HEK293 (cell line): Measurements from ENCODE around the gene SHTN1.

Source experiments
- HOXA7 ChIP-seq: sonication (generic); formaldehyde crosslinking; IDR thresholded peaks from 2 replicates; pipeline ENCODE4 v1.8.1; 2022; ENCODE audit warnings: missing genetic modification reagents, borderline replicate concordance
- KLF1 ChIP-seq: fragments of 450-650 bp; formaldehyde crosslinking; IDR thresholded peaks from 2 replicates; pipeline ENCODE4 v1.5.1; 2016; ENCODE audit warnings: missing biosample characterization, missing genetic modification characterization
- TCF7L2 ChIP-seq: IDR thresholded peaks from 2 replicates; pipeline ENCODE4 v1.6.1; 2011; ENCODE audit warnings: low read depth, mild to moderate bottlenecking, inconsistent platforms, low read length, moderate library complexity, borderline replicate concordance
- ZEB2 ChIP-seq: fragments of 450-650 bp; formaldehyde crosslinking; IDR thresholded peaks from 2 replicates; pipeline ENCODE4 v1.5.1; 2016; ENCODE audit warnings: missing biosample characterization, missing genetic modification characterization
- ZNF416 ChIP-seq: fragments of 450-650 bp; formaldehyde crosslinking; IDR thresholded peaks from 2 replicates; pipeline ENCODE4 v1.5.1; 2016; ENCODE audit warnings: missing biosample characterization, missing genetic modification characterization
- ZNF629 ChIP-seq: fragments of 450-650 bp; formaldehyde crosslinking; IDR thresholded peaks from 2 replicates; pipeline ENCODE4 v1.5.1; 2017; ENCODE audit warnings: missing biosample characterization, missing genetic modification characterization

DNA sequence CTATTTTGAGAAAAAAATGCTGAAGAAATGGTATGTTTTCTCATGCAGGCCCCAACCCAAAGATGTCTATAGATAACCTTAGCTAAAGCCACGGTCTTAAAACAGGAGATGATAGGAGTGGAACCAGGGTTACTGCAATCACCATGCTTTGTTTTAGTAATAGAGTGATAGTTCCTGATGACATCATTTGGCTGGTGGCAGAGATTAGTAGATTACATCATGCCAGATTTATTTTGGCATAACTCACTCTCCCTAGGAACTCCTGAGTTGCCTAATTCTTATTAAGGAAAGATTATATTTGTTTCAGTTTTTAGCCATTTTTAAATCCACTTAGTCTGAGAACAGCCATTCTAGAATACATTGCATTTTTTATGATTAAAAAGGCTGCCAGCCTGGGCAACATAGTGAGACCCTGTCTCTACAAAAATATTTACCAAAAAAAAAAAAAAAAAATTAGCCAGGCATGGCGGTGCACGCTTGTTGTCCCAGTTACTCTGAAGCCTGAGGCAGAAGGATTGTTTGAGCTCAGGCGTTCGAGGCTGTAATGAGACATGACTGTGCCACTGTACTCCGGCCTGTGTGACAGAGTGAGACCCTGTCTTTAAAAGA lies 137.9 kb downstream of the SHTN1 start:
- TF ChIP-seq HOXA7 (CRISPR knock-in tag), result no peak
- no peak for TF ChIP-seq TCF7L2
- no peak for TF ChIP-seq KLF1 (tag by site-specific recombination)
- TF ChIP-seq ZNF629, result peak; percentile 95
- no peak for TF ChIP-seq ZNF416 (tag by site-specific recombination)
- peak; percentile 74 for TF ChIP-seq ZEB2 (tag by site-specific recombination)
